Lower leg skin (tissue), 3 donors: ENCODE results near the gene TULP4.

Experiments
- CTCF ChIP-seq, 3 donors: fragments of 450-650 bp; IDR thresholded peaks; one replicate each; pipeline ENCODE4 v1.5.1; 2016; ENCODE audit warnings: antibody characterized with exemption in 3 of 3, mild to moderate bottlenecking in 3 of 3, moderate library complexity in 2 of 3
- POLR2A ChIP-seq, 2 donors: fragments of 450-650 bp; IDR thresholded peaks; one replicate each; pipeline ENCODE4 v1.6.1; 2016 to 2017; ENCODE audit warnings: antibody characterized with exemption in 2 of 2, mild to moderate bottlenecking in 1 of 2, moderate library complexity in 1 of 2

GRCh38 chr6:158290040-158290439, 22.2 kb upstream of the TULP4 start:
- no peak for TF ChIP-seq POLR2A (IDR thresholded peaks at IDR 0.05)
- TF ChIP-seq CTCF (IDR thresholded peaks at IDR 0.05) = no peak
